Activated CD4-positive, alpha-beta T cell treated with anti-CD3 and anti-CD28 coated beads, Interleukin-2, amount 50 U/mL, for 48 hours (primary cell): ENCODE results near the gene HHATL.

ENCODE experiments used
- DNase-seq, 2 experiments: peaks; one replicate each; pipeline ENCODE4 v3.0.0-alpha.2; 2020

The HHATL gene

DNA sequence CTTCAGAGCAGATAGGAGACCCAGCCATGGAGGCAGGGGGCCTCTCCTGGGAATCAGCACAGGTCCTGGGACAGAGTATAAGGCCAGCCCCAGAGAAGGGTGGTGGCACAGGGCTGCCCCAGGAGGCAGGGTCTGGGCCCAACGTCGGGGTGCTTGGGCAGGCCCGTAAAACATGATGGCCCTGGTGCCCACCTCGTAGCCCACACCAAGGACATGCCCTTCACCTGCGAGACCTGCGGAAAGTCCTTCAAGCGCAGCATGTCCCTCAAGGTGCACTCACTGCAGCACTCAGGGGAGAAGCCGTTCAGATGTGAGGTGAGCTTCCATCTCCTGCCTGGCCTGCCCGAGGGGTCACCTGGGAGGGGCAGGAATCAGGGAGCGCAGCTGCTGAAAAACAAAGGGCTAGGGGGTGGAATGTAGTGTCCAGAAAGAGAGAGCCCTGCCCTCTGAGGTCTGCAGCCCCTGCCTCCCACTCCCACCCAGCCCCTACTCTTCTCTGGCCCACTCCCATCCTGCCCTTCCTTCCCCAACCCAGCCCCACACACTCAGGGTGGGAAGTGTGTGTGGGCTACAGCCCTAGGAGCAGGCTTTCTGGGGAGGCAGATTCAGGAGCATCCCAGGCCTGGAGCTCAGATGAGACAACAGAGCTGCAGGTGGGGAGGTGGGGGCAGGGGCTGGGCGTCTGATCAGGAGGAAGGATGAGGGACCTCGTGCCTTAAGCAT is 39.6 kb downstream of the HHATL start:
- DNase-seq = no peak

DNA sequence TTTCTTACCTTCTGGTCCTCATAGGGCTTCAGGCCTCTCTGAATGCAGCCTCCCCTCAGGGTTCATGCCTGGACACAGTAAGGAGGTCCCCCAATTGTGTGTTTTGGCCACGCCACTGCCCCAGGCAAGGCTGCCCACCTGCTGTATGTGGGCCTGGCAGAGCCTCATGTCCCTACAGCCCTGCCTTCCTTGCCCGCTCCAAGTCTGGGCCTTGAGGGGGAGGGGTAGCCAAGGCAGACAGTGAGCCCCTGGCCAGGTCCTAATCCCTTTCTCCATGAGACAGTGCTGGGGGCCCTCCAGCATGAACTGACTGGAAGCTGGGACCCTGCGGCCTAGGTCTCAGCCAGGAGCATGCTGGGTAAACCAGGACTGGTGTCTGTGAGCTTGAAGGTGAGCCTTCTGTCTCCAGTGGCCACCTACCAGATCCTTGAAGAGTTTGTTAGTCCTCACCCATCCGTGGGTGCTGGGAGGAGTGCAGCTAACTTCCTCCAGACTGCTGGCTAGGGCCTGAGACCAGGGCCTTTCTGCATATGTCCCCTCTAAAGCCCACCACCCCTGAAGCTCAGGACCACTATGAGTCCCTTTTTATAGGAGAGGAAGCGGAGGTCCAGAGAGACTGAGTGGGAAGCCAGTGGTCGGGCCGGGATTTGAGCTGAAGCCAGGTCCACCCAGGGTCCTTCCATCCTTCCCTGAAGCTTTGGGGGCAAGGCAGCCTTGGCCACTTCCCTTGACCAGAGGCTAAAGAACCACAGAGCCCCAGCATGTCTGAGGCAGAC is 40.4 kb downstream of the HHATL start:
- DNase-seq = no peak

DNA sequence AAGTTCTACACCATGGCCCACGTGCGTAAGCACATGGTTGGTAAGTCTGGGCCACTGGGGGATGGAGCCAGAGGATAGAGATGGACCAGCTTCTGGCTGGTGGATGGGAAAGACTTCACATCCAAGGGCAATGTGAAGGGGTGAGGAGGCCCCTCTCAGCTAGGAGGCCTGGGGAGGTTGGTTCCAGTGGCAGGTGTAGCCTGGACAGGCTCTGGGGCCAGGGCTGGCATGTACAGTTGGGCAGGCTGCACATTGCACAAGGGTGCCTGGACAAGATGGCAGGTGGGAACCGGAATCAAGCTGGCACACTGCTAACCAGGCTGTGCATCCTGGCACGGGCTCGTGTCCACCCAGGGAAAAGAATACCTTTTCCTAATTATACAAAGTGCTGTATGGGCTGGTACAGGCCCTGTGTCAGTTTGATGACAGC is 41.0 kb downstream of the HHATL start:
- DNase-seq = no peak

DNA sequence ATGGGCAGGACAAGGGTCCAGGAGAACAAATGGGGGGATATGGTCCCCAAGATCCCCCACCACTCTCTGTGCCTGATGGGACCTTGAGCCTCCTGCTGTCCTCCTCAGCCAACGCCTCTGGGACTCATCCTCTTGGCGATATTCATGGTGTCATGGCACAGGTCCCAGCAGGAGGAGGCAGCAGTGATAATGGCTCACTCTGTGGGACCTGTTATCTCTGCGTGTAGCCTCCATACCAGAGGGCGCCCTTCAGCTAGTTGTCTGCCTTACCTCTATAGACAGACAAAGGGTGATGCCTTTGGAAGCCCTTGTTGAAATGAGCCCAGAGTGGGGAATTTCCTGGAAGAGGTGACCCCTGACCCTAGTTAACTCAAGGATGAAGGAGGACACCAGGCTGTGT is 41.7 kb downstream of the HHATL start:
- DNase-seq = no peak

DNA sequence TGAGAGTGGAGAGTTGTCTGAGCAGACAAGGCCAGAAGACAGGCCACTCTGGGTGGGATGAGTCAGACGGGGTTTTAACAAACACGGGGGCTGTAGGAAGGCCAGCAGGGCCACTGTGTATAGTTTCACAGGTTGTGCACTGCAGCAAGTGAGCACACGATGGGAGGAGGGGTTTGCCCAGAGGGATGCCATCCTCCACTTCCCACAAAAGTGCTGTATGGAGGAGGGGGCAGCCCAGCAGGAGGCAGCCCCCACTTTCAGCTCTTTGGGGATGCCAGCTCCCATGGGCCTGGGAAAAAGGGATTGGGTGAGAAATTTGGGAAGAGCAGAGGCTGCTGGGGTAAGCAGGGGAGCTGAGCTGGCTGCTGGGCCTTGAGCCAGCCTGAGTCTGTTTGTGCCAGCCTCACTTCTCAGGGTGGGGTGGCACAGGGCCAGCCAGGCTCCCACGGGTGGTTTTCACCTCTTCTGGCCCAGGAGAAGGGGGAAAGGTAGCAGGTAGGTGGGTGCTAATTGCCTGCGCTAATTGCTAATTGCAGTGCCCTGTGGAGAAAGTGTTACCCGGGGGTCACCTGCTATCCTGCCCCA is 42.4 kb downstream of the HHATL start:
- DNase-seq = no peak

DNA sequence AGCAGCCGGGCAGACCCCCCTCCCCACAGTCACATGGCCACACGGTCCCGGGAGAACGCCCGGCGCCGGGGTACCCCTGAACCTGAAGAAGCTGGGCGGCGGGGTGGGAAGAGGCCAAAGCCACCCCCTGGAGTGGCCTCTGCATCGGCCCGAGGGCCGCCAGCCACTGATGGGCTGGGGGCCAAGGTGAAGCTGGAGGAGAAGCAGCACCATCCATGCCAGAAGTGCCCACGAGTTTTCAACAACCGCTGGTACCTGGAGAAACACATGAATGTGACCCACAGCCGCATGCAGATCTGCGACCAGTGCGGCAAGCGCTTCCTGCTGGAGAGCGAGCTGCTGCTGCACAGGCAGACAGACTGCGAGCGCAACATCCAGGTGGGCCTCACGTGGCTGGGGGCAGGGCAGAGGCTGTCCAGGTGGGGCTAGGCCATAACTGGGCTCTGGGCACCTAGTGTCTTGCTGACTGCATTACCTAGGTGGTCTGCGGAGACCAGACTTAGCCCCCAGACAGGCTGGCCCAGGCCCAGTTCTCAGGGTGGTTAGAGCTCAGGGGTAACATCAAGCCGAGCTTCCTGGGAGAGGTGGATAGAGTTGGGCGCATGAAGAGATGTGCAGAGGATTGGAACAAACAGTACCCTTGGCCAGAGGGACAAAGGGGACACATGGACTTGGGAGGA is 43.0 kb downstream of the HHATL start:
- no peak for DNase-seq

DNA sequence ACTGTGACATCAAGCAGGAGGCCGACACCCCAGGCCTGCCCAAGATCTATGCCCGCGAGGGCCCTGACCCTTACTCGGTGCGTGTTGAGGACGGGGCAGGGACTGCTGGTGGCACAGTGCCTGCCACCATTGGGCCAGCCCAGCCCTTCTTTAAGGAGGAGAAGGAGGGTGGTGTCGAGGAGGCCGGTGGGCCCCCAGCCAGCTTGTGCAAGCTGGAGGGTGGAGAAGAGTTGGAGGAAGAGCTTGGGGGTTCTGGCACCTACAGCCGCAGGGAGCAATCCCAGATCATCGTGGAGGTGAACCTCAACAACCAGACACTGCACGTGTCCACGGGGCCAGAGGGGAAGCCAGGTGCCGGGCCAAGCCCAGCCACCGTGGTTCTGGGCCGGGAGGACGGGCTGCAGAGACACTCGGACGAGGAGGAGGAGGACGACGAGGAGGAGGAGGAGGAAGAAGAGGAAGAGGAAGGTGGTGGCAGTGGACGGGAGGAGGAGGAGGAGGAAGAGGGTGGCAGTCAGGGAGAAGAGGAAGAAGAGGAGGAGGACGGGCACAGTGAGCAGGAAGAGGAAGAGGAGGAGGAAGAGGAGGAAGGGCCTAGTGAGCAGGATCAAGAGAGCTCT is 43.7 kb downstream of the HHATL start:
- no peak for DNase-seq

DNA sequence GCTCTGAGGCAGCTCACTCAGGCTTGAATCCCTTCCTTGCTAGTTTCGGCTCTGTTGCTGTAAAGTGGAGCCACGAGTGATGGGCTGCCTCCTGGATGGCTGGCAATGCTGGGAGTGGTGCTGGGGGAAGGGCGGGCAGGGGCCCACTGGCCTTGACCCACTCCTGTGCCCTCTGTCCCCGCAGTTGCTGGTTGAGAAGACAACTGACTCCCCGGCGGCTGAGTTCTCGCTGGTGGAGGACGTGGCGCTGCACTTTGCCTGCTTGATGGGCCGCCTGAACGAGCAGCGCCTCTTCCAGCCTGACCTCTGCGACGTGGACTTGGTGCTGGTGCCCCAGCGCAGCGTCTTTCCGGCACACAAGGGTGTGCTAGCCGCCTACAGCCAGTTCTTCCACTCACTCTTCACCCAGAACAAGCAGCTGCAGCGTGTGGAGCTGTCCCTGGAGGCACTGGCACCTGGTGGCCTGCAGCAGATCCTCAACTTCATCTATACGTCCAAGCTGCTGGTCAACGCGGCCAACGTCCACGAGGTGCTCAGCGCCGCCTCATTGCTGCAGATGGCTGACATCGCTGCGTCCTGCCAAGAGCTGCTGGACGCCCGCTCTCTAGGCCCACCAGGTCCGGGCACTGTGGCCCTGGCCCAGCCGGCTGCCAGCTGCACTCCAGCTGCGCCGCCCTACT is 44.4 kb downstream of the HHATL start:
- no peak for DNase-seq

DNA sequence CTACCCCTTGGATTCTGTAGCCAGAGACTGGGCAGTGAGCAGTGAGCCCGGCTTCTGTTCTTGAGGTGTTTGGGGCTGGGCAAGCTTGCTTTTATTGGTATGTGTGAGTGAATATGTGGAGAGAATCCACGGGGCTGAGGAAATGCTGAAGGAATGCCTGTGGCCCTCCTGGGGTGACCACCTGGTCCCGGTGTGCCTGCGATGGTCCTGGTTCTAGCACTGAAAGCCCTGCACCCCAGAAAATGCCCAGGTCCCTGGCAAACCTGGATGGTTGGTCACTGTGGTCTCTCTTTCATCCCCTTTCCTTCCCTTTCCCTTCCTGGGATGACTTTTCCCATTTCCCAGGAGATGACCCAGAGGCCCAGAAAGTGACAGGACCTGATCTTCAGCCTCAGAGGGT is 44.9 kb downstream of the HHATL start:
- DNase-seq = no peak

DNA sequence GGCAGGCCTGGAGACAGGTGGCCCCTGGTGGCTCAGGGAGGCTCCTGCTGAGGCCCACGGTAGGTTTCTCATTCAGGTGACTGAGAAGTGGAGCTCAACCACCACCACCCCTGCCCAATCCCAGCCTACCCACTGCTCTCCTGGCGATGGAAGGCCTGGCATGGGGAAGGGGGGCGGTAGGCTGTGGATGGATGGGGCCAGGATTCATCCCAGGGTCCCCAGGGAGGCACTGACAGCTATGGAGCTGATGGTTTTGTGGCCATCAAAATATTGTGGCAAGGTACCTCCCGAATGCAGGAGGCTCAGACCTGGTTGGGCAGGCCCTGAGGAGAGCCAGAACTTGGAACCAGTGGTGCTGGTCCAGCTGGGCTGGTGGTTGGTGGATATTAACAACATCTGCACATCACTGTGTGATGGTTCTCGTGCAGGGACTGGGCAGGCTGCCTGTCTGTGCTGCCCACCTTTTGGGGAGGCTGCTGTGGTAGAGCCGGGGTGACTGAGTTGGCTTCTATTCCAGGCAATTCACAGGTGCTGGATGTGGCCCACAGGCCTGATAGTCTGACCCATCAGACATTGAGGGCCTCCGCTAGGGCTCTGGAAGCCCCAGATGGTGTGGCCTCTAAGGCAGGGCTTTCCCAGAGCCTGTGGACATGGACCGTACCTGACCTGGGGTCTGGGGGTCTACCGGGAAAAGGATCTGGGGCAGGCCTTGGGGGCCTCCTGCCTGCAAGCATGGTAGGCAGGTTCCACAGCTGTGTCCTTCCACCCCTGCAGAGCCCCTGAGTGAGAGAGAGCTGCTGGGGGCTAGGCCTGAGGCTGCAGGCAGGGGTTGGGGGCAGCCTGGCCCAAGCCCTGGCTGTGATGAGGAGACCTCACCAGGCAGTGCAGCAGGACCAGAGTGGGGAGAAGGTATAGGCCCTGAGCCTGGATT is 45.7 kb downstream of the HHATL start:
- DNase-seq = no peak

DNA sequence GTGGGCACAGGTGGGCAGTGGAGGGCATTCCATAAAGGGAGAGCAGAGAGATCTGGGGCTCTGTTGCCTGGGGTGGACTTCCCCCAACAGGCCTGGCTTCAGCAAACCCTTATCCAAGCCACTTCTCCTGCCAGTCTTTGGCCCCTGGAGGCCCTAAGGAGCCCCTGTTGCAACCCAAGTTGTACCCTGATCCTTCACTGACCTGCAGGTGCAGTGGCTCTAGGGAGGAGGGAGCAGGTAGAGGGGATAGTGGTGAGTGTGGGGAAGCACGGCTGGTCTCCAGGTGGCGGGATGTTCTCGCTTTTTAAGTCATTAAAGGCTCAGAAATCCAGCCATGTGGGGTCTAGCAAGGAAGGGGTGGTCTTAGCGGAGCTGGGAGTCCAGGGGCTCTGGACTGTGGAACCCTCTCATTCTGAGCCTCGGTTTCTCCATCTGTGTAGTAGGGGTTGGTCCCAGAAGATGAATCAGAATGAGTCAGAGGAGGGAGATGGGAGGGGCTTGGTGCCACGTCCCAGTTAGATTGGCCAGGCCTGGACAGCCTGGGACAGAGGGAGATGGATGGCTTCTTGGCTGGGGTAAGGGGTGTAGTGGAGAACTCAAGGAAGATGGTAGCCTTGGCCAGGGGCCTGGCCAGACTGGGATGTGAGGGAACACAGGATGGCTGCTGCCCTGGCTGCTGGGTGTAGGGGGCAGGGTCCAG is 46.5 kb downstream of the HHATL start:
- no peak for DNase-seq

DNA sequence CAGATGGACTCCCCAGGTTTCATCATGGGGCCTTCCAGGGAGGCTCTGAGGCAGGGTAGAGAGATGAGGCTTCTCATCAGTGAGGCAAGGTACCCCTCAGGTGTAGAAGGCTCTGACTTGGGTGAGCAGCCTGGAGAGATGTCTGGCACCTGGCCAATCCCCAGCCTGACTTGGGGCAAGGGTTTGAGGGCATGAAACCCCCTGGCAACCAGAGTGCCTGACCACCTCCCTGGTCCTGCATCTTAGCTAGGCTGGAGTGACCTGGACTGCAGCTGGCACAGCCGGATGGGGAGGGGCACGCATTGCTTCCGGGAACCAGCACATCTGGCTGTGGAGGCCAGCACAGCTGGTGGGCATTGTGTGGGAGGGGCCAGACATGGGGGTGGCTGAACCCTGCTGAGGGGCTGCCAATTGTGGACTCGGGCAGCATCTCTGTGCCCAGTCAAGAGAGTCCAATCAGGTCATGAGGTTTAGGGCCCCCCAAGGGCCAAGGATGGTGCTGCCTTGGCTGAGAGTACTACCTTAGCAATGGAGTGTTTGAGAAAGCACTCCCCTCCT is 47.2 kb downstream of the HHATL start:
- DNase-seq = no peak

DNA sequence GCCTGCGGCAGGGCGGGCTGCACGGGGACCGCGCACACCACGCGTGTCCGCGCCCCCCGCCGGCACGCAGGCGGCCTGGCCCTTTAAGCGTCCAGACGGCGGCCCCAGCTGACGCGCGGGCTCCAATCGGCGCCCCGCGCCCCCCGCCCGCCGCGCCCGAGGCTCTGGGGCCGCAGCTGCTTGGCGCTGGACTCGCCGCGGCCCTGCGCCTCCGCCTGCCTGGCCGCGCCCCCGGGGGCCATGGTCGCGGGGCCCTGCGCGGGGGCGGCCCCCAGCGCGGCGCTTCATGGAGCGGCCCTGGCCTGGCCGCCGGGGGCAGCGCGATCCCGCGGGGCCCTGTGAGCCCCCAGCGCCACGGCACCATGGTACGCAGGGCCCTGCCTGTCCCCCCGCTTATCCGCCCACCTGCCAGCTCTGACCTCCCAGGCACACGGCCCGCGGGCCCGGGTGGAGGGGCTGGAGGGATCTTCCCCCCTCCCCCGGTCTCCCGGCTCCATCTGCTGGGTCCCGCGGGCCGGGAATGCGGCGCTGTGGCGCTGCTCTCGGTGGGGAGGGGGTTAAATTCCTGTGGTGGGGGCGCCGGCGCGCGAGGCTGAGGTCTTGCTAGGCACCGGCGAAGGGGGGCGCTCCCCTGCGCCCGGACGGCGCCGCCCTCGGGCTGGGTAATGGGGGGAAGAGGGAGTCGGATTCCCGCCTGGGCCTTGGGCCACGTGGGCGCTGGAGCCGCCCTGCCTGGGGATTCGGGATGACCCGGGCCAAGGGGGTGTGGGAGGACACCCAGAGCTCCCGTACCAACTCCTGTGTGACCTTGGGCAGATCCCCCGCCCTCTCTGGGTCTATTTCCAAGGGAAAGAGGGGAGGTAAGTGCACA is 48.0 kb downstream of the HHATL start:
- DNase-seq = no peak

DNA sequence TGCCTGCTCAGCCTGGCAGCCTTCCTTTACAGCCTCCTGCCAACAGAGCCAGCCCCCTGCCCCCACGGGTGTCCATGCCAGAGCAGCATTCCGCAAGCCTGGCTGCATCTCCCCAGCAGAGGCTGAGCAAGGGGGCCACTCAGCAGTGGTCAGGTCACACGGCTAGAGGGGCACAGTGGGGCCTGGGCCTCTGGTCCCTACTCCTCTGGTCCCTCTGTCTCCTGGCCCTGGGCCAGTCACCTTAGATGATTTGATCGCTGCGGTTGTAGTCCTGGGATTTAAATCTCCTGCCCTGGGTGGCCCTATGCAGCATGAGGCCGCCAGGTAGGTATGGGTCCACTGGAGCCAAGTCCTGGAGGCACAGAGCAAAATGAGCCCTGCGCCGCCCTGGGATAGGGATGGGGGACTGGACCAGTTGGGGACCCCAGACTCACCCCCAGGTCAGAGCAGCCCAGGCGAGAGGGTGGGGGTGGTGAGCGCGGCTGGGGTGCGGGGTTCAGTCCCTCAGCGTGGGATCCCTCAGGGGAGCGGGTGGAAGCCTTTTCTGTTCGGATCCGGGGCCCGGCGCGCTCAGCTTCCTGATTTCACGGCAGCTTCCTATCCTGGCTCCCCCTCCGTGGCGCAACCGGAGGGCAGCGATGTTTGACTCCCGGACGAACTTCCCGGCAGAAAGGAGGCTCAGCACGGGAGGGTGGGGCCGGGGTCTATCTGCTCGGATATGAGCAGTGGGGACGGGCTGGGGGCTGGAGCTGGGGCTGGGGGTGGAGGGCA is 48.9 kb downstream of the HHATL start, which contains the start of gene ZBTB47:
Gene ZBTB47, plus strand, starts transcription at position 138 of the 771 bp plus-strand sequence. CDS start 4,659 bp downstream, outside the sequence.
- peak in 1 of 2 experiments; percentile 40 for DNase-seq

DNA sequence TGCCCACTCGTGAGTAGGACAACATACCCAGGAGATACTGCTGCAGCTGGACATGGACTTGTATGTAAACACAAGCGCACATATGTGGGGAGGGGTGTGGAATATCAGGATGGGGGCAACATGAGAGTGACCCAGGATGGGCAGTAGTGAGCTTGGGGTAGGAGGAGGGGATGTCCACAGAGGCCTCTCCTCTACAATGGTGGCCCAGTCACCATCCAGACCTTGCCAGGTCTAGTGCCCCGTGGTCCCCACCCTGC is 49.4 kb downstream of the HHATL start:
- no peak for DNase-seq

DNA sequence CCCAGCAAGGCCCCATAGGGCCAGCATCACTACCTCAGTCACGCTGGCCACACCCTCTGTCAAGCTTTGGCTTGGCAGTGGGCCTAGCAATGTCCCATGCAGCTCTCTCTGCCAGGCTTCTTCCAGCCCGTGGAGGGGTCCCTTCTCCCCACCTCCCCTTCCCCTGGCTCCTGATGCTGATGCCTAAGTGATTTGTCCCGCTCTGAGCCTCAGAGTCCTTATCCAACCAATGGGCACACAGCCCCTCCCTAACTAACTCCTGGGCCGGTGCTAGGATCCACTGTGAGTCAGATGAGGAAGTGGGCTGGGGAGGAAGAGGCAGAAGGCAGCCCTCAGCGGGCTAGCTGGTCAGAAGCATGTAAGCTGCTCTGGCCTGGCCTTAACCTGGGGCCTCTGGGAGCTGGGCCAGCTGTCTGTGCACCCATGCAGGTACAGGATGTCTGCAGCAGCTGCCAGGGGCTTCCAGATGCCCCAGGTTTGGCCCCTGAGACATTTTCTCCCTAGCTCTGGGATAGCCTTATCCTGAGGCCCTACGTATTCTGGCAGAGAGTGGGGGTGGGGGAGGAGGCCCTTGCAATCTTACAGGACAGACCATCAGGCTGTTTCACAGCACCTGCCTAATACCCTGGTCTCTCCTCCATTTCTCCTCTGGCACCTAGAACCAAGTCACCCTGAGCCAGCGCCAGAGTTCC is 49.8 kb downstream of the HHATL start:
- DNase-seq = no peak

DNA sequence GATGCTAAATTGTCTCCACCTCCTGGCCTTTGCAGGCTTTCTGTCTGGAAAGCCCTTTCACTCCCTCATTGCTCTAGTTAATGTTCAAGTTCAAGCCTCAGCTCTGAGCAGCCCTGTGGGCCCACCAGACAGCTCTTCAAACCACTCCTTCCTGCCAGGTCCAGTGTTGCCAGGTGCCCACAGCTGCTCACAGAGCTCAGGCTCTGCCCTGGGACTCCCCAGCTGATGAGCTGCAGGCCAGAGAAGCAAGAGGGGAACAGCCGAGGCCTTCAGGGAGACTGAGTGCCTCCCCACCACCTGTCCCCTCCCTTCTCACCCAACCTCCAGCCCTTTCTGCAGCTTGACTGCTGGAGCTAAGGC is 50.4 kb downstream of the HHATL start:
- no peak for DNase-seq
